Neural cell (in vitro differentiated cells): ENCODE data around the gene LONRF2.
A peak's percentile ranks its signal among the peaks of the same experiment; 100 is the strongest.

ENCODE experiments used
- CTCF ChIP-seq: fragments of 450-650 bp; IDR thresholded peaks from 2 replicates; pipeline ENCODE4 v1.5.1; 2014; ENCODE audit warnings: antibody characterized with exemption, mild to moderate bottlenecking, moderate library complexity; ENCODE audit not compliant: poor library complexity, severe bottlenecking
- EZH2 ChIP-seq: fragments of 200-600, 300-800 bp; shearing (Covaris generic), sonication (generic); IDR thresholded peaks from 2 replicates; pipeline ENCODE4 v1.6.1; 2014; ENCODE audit warnings: antibody characterized with exemption, low read length, borderline replicate concordance, mild to moderate bottlenecking; ENCODE audit not compliant: insufficient read depth, poor library complexity, severe bottlenecking
- RAD21 ChIP-seq: fragments of 450-650 bp; conservative IDR thresholded peaks from 2 replicates; pipeline ENCODE4 v1.6.1; 2014; ENCODE audit warnings: antibody characterized with exemption, mild to moderate bottlenecking, moderate library complexity

GRCh38 chr2:100246163-100247145, 75.8 kb downstream of the LONRF2 start:
- TF ChIP-seq CTCF (peak; percentile 35), EZH2 (no peak), RAD21 (no peak)
